HG02840 (cell line): ENCODE results near the gene KRTAP13-2.

Experiments
- ATAC-seq: cut with Tn5 transposase; IDR thresholded peaks from one replicate; pipeline ENCODE4 v1.9.1; 2021; ENCODE audit warnings: mild to moderate bottlenecking, moderate library complexity, moderate number of reproducible peaks; ENCODE audit not compliant: unreplicated experiment, low FRiP score

KRTAP13-2 gene

GRCh38 chr21:30372139-30372770, at the start of gene KRTAP13-2:
KRTAP13-2 (minus strand) TSS chr21:30372271; CDS start chr21:30372213, 58 bp downstream.
- ATAC-seq = no peak

- ATAC-seq = no peak
Observed at GRCh38 chr21:30415993-30416392, 43.9 kb upstream of the KRTAP13-2 start.

- ATAC-seq = no peak
Observed at GRCh38 chr21:30408782-30409494, 36.9 kb upstream of the KRTAP13-2 start.

- no peak for ATAC-seq
Observed at GRCh38 chr21:30395731-30396130, 23.7 kb upstream of the KRTAP13-2 start, which contains the start of gene KRTAP13-1. KRTAP13-1 (plus strand) TSS chr21:30396031; CDS start chr21:30396087, 56 bp downstream.

GRCh38 chr21:30391492-30392025, 19.5 kb upstream of the KRTAP13-2 start:
- no peak for ATAC-seq

- no peak for ATAC-seq
Observed at GRCh38 chr21:30382201-30382600, 10.1 kb upstream of the KRTAP13-2 start.

- ATAC-seq = no peak
Observed at GRCh38 chr21:30355906-30356305, 16.2 kb downstream of the KRTAP13-2 start.

- no peak for ATAC-seq
Observed at GRCh38 chr21:30354308-30355005, 17.6 kb downstream of the KRTAP13-2 start.

- no peak for ATAC-seq
Observed at GRCh38 chr21:30351534-30351933, 20.5 kb downstream of the KRTAP13-2 start.

- ATAC-seq = no peak
Observed at GRCh38 chr21:30349572-30349971, 22.5 kb downstream of the KRTAP13-2 start.

GRCh38 chr21:30348506-30348905, 23.6 kb downstream of the KRTAP13-2 start, which contains the start of gene KRTAP23-1:
KRTAP23-1 (minus strand) TSS chr21:30348606; CDS start chr21:30348606, 0 bp downstream.
- no peak for ATAC-seq

GRCh38 chr21:30345014-30345413, 27.1 kb downstream of the KRTAP13-2 start:
- ATAC-seq = no peak

- no peak for ATAC-seq
Observed at GRCh38 chr21:30340714-30341573, 31.1 kb downstream of the KRTAP13-2 start.

- ATAC-seq = no peak
Observed at GRCh38 chr21:30338717-30339116, 33.4 kb downstream of the KRTAP13-2 start.

GRCh38 chr21:30337772-30338171, 34.3 kb downstream of the KRTAP13-2 start:
- no peak for ATAC-seq

- no peak for ATAC-seq
Observed at GRCh38 chr21:30337276-30337744, 34.8 kb downstream of the KRTAP13-2 start, which contains the start of gene KRTAP27-1. KRTAP27-1 (minus strand) TSS chr21:30337694; CDS start chr21:30337668, 26 bp downstream.

GRCh38 chr21:30336596-30336995, 35.5 kb downstream of the KRTAP13-2 start:
- no peak for ATAC-seq

- ATAC-seq = no peak
Observed at GRCh38 chr21:30333736-30334135, 38.3 kb downstream of the KRTAP13-2 start.

GRCh38 chr21:30332681-30333080, 39.4 kb downstream of the KRTAP13-2 start:
- no peak for ATAC-seq
